Breast epithelium (tissue), 3 donors: ENCODE measurements around the gene ANXA2.

Experiments
- POLR2A ChIP-seq: fragments of 450-650 bp; IDR thresholded peaks from one replicate; pipeline ENCODE4 v1.6.1; 2016; ENCODE audit warnings: antibody characterized with exemption, mild to moderate bottlenecking, moderate library complexity
- POLR2AphosphoS5 ChIP-seq, 3 donors: sonication (generic); formaldehyde crosslinking; IDR thresholded peaks; one replicate each; pipeline ENCODE4 v1.6.1; 2017; ENCODE audit warnings: antibody characterized with exemption in 3 of 3
- TF ChIP-seq, protein P1 (sequence below), 3 donors: fragments of 450-650 bp; IDR thresholded peaks; one replicate each; pipeline ENCODE4 v1.5.1; 2016 to 2017; ENCODE audit warnings: antibody characterized with exemption in 3 of 3, mild to moderate bottlenecking in 3 of 3, moderate library complexity in 3 of 3

DNA sequence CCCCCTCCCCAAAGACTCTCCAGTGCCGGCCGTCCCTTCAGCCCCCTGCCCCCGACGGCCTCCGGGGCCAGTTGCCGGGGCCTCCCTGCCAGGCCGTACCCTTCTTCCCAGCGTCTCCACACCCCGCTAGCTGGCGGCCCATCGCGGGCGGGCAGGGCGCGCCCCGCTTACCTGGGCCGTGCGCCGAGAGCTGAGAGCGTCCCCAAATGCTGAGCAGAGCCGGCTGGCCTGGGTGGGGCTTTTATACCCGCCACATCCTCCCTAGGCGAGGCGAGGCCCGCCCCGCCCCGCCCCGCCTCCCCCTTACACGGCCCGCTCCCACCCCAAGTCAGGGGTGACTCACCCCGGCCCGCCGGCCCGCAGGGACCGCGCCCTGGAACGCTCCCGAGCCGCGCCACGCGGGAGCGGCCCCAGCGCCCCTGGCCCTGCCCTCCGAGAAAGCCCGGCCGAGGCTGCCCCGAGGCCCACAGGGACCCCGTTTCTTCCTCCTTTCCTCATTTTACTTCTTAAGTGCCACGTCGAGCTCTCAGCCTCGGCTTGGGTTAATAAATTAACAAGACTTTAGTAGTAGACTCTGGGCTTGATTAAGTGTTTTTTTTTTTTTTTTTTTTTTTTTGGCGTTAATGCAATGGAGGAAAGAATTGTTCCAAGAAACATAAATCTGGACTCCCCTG, at the start of gene ANXA2:
- TF ChIP-seq POLR2A, result peak; percentile 86
- TF ChIP-seq, protein P1, sequence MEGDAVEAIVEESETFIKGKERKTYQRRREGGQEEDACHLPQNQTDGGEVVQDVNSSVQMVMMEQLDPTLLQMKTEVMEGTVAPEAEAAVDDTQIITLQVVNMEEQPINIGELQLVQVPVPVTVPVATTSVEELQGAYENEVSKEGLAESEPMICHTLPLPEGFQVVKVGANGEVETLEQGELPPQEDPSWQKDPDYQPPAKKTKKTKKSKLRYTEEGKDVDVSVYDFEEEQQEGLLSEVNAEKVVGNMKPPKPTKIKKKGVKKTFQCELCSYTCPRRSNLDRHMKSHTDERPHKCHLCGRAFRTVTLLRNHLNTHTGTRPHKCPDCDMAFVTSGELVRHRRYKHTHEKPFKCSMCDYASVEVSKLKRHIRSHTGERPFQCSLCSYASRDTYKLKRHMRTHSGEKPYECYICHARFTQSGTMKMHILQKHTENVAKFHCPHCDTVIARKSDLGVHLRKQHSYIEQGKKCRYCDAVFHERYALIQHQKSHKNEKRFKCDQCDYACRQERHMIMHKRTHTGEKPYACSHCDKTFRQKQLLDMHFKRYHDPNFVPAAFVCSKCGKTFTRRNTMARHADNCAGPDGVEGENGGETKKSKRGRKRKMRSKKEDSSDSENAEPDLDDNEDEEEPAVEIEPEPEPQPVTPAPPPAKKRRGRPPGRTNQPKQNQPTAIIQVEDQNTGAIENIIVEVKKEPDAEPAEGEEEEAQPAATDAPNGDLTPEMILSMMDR (IDR thresholded peaks at IDR 0.05), result no peak
- peak; percentile 95 to 97 (median 97) for TF ChIP-seq POLR2AphosphoS5 (IDR thresholded peaks at IDR 0.05)
